NK-92 (cell line): ENCODE measurements around the gene MRM1.
"Not testable (repeated sequence)": the region's sequence is repeated elsewhere in the genome, so short reads cannot be mapped to it uniquely, and the experiment has no call there.

Experiments
- DNase-seq: peaks from one replicate; lab custom pipeline; 2025; ENCODE audit not compliant: unreplicated experiment; lab: John Stamatoyannopoulos, UW

Gene MRM1

GRCh38 chr17:36600936-36601302, 464 bp upstream of the MRM1 start:
- DNase-seq, result no peak

DNA sequence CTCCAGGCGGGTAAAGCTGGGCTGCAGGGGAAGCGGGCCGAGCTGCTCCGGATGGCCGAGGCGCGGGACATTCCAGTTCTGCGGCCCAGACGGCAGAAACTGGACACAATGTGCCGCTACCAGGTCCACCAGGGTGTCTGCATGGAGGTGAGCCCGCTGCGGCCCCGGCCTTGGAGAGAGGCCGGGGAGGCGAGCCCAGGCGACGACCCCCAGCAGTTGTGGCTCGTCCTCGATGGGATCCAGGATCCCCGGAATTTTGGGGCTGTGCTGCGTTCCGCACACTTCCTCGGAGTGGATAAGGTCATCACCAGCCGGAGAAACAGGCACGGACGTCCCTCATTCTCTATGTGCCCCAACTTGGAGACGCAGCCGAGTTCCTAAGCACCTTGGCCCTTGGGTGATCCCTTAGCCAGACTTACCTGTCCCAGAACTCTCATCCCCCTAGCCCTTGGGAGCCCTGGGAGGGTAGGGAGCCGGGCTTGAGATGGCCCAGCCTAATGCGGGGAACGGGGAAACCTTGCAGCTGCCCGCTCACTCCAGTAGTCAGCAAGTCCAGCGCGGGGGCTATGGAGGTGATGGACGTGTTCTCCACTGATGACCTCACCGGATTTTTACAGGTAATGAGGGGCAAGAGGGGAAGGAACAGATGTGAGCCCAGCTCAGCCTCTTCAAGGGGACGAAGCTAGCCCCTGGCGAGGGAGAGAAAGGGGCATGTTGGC, 806 bp downstream of the MRM1 start:
- no peak for DNase-seq

DNA sequence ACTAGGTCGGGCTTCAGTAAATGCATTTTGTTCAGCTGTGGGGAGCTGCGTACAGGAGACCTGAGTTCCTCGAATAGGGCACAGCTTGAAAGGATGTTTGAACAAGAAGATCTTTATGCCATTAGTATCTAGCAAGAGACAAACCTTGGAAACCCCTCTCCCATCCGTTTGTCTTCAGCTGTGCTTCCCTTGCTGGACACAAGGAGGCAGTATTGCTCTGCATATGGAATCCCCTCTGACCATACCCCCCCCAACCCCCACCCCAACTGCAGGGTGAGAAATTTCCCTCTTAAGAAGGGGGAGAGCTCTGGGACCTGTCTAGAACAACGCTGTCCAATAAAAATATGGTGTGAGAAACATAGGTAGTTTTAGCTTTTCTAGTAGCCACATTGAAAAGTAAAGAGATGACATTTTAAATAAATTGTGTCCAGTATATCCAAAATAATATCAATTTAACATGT, 1.6 kb downstream of the MRM1 start:
- no peak for DNase-seq

DNA sequence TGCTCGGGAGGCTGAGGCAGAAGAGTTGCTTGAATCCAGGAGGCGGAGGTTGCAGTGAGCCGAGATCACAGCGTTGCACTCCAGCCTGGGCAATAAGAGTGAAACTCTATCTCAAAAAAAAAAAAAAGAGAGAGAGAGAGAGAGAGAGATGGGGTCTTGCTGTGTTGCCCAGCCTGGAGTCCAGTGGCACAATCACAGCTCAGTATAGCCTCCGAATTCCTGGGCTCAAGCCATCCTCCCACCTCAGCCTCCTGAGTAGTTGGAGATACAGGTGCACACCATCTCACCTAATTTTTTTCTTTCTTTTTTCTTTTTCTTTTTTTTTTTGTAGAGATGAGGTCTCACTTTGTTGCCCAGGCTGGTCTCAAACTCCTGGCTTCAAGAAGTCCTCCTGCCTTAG, 3.6 kb downstream of the MRM1 start:
- DNase-seq, result not testable (repeated sequence)

DNA sequence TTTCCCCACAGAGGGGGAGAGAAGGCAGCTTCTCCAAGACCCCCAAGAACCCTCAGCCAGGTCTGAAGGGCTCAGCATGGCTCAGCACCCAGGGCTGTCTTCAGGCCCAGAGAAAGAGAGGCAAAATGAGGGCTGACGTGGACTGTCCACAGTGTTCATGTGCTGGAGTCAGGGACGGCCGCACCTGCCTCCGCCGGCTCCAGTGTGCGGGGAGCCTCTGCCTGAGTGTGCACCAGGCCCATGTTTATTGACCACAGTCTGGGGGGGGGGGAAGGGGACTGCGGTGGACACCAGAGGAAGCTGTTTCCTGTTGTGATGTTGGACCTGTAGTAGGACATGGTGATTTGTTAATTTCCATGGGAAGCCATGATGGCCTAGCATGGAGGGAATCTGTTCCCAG, 6.9 kb downstream of the MRM1 start:
- no peak for DNase-seq

DNA sequence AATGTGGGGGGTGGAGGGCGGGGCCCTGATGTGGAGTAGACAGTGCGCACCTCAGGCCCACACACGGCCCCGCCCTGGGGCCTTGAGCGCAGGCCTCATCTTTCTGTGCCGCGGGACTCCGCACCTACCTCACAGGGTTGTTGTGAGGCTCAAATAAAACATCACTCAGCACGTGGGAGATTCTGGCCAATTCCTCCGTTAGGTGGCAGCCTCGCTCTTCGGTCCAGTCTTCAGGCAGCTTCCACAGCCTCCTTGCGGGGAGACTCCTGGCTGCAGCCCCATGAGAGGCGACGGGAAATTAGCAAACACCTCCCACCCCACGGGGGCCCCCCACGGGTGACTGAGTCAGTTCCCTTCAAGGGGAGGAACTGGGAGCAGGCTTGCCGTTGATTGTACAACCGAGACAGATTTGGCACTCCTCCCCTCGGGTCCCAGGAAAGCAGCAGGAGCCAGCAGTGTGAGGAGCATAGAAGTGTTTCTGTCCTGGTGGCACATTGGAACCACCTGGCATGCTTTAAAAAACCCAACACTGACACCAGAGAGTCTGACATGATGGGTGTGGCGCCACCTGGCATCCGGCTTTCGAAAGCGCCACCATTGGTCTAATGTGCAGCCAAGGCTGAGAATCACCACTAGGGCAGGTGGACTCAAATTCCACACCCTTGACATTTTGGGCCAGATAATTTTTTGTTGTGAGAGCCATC, 7.6 kb downstream of the MRM1 start:
- no peak for DNase-seq

GRCh38 chr17:36609498-36609862, 8.1 kb downstream of the MRM1 start:
- DNase-seq, result no peak

- no peak for DNase-seq
Observed at GRCh38 chr17:36610474-36610873, 9.1 kb downstream of the MRM1 start.

DNA sequence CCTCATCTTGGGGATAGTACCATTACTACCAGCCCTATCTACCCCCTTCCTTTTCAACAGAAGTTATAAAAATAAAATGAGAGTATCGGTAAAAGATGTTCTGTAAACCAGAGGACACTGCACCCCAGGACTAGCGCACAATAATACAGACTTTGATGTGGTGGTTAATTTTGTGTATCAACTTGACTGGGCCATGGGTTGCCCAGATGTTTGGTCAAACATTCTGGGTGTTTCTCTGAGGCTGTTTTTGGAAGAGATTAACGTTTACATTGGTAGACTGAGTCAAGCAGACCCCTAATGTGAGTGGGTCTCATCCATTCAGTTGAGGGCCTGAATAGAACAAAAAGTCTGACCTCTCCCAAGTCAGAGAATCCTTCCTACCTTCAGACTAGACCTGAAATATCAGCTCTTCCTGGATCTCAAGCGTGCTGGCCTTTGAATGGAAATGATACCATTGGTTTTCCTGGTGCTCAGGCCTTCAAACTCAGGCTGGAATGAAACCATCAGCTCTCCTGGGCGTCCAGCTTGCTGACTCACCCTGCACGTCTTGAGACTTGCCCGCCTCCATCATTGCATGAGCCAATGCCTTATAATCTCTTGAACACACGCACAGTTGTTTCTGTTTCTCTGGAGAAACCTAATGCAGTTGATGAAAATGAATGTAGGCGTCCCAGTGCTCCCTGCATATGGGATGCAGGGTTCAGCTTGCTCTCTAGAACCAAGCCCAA, 10.1 kb downstream of the MRM1 start:
- DNase-seq, result no peak

DNA sequence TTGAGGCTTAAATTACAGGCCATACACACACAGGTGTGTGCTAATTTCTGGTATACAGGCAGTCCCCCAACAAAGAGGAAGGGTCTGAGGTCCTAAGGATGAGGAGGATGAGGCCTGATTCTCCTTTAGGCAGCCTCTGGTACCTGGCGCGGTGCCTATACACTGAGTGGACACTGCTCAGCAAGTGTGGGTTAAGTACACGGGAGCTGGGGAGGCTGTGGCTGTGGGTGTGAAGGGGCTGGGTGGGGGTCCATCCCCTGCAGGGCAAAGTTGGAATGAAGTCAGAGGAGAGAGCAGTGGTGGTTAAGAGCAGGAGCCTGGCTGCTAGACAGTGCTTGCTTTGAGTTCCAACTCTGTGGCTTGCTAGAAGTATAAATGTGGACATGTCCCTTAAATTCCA, 10.9 kb downstream of the MRM1 start:
- DNase-seq, result no peak

DNA sequence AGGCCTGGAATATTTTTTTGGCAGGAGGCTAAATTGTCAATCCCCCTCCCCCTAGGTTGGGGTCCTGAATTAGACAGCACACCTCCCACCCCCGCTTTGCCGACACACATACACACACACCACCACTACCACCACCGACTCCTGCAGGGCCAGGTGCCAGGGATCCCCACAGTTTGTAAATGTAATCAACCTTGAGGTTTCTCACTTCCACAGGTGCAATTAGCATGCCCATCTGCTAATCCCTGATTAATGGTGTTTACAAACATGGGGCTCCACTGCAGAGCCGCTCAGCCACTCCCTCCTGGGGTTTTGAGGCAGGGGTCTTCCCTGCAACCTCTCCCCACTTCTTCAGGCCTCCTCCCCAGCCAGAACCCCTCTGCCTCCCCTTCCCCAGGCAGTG, 11.8 kb downstream of the MRM1 start:
- no peak for DNase-seq

DNA sequence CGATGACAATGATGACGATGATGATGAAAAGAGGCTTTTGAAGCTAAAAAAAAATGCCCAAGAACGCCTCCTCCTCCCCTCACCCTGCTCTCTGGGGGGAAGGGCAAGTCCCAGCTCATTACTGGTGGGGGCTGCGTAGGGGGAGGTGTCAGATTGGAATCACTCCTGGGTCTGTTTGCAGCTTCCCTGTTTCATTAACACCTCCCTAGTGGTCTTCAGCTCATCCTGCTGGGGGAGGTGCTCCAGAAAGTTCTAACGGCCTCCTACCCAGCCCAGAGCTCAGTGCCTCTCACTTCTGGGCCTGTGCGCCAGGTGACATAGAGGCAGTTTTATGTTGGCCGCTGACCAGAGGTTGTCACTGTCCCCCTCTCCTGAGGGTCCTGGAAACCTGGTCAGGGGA, 12.7 kb downstream of the MRM1 start:
- no peak for DNase-seq

- no peak for DNase-seq
Observed at GRCh38 chr17:36614933-36615332, 13.6 kb downstream of the MRM1 start.

DNA sequence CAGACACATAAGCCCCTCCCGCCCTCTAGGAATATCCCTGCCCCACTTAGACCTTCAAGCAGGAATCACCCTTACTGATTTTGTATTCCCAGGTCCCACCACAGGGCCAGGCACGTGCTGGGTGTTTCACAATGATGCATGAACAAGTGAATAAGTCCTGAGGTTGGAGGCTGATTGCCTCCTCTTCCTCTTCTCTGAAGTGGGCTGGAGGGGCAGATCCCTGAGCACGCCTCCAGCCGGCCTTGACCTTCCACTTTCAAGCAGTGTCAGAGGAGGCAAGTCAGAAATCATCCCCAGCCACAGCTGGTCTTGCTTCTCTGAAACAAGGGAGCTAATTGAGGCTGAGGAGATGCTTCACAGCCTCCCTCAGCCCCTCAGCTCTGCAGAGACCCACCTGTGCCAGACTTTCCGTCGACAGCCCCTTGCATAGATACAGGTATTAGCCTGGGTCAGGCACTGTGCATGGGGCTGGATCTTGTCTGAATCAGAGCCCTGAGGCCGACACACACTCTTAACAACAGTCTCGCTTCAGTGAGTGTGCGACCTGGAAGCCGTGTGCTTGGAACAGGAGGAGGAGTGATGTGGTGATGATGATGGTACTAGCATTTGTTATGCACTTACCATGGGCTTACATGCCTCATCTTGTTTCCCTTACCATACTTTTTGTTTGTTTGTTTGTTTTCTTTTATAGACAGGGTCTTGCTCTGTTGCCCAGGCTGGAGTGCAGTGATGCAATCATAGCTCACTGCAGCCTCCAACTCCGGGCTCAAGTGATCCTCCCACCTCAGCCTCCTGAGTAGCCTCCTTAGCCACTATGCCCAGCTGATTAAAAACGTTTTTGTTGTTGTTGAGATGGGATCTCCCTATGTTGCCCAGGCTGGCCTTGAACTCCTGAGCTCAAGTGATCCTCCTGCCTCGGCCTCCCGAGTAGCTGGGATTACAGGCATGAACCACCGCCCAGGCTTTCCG, 15.0 kb downstream of the MRM1 start:
- DNase-seq, result no peak

DNA sequence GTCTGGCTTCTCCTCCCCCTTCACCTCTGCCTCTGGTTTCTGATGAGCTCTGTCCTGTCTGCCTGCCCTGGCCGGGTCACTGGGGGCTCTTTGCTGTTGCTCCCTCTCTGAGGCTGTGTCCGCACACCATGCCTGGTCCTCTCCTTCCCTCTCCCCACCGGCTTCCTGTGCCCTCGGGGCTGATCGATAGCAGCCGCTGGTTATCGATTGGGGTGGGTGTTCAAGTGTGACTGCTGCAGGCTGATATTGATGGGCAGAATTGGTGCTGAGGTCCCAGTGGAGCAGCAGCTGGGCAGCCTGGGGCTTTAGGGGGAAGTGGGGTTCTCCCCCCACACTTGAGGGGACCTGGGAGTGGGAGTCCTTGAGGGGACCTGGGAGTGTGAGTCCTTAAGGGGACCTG, 16.4 kb downstream of the MRM1 start:
- DNase-seq, result no peak

DNA sequence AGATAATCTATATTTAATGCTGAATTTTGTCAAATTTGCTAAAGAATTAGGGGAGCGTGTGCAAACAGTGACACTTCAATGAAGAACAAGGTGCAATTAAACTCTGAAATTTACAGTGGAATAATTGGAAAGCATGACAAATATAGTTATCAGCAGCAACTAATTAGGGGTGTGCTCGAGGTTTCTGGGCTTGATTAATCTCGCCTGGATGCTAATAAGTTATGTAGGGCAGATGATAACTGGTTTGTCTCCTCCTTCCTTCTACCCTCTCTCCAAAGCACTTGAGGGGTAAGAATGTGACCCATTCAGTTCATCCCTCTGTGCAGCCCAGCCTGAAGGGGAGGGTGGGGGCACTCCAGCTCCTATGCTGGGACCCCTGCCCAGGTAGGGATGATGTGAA, 21.9 kb downstream of the MRM1 start:
- DNase-seq, result no peak

DNA sequence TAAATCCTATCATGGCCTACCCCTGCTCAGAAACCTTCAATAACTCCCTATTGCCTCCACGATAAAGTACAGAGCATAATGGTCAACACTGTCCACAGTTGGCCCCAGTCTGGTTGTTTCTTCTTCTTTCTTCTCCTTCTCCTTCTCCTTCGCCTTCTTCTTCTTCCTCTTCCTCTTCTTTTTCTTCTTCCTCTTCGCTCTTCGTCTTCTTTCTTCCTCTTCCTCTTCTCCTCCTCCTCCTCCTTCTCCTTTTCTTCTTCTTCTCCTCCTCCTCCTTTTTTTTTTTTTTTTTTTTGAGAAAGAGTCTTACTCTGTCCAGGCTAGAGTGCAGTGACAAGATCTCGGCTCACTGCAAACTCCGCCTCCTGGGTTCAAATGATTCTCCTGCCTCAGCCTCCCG, 23.8 kb downstream of the MRM1 start:
- no peak for DNase-seq

GRCh38 chr17:36627101-36627500, 25.7 kb downstream of the MRM1 start:
- DNase-seq, result no peak

DNA sequence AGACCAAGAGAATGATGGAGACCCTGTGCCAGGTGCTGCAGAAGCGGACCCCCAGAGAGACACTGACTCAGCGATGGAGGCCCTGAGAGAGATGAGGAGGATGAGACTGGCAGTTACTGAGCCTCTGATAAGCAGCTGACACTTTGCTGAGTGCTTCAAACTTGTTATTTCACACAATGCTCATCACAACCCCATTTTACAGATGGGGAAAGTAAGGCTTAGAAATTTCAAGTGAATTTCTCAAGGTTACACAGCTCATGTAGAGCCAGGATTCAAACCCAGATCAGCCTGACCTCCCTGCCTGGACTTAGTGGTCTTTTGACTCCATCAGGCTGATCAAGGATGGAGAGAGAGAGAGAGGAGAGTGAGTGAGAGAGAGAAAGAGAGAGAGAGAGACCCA, 27.2 kb downstream of the MRM1 start:
- no peak for DNase-seq

DNA sequence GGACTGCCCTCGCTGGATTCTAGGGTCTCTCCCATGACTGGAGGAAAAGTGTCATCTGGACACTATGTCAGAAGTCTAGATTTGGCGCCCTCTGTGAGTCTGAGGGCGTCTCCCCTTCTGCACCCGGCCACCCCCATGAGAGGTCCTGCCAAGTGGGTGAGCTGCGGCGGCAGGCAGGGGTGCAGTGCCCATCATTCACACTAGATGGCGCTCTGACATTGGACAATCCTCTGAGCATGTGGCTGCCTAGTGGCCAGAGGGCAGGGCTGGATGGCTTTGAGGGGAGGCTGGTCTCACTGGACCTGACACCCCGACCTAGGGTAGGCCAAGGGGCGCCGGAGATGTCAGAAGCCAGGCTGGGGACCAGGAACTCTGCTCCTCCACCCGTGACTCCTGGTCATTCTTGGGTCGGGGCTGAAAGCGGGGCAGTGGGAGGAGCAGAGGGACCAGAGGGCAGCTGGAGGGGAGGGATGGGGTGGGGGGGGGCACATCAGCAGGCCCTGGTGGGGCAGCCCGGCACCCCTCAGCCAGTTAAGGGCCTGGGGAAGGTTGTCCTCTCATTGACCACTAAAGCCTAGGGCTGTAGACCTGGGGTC, 28.0 kb downstream of the MRM1 start:
- DNase-seq, result no peak
